Body of pancreas (tissue), 4 donors: Measurements from ENCODE around the gene HES6.

Experiments used
- POLR2A ChIP-seq, 3 donors: fragments of 450-650 bp; IDR thresholded peaks; one replicate each; pipeline ENCODE4 v1.6.1; 2016; ENCODE audit warnings: antibody characterized with exemption in 3 of 3, mild to moderate bottlenecking in 2 of 3
- TF ChIP-seq, protein P1 (sequence below), 7 experiments: fragments of 450-650 bp in 4 of 7; fragments of 200-600 bp in 3 of 7; sonication (generic) in 3 of 7; IDR thresholded peaks; one replicate each; pipeline ENCODE4 v1.5.1; 2016 to 2019; ENCODE audit warnings: antibody characterized with exemption in 7 of 7

DNA sequence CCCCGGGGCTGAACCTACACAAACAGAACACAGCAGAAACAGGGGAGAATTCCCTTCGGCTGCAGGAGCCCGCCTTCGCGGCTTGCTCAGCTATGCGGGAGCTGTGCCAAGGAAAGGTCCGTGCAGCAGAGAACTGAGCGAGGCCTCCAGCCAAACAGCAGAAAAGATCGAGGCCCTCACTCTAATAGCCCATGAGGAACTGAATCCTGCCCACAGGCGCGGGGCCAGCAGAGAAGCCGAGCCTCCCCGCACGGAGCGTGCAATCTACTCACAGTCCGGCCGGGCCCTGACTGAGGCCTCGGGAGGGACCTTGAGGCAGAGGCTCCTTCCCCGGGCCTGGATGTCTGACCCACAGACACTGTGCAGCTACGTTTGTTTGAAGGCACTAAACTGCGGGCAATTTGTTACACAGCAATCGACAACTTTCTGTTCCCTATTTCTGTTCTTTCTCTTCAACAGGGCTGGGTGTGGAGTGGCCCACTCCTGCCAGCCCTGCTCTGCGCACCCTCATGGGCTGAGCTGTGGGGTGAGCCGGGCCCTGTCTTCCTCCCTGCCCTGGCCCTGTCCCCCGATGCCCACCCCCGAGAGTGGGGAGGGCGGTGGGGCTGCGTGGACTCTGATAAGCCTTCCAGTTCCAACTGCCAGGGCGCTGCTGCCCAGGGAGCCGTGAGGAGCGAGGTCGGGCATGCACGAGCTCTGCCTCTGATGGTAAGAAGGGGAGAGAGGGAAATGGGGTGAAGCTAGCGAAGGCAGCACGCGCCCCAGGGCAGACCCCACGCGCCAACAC, 13.7 kb downstream of the HES6 start:
- TF ChIP-seq, protein P1, sequence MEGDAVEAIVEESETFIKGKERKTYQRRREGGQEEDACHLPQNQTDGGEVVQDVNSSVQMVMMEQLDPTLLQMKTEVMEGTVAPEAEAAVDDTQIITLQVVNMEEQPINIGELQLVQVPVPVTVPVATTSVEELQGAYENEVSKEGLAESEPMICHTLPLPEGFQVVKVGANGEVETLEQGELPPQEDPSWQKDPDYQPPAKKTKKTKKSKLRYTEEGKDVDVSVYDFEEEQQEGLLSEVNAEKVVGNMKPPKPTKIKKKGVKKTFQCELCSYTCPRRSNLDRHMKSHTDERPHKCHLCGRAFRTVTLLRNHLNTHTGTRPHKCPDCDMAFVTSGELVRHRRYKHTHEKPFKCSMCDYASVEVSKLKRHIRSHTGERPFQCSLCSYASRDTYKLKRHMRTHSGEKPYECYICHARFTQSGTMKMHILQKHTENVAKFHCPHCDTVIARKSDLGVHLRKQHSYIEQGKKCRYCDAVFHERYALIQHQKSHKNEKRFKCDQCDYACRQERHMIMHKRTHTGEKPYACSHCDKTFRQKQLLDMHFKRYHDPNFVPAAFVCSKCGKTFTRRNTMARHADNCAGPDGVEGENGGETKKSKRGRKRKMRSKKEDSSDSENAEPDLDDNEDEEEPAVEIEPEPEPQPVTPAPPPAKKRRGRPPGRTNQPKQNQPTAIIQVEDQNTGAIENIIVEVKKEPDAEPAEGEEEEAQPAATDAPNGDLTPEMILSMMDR (IDR thresholded peaks at IDR 0.05), result no peak
- no peak for TF ChIP-seq POLR2A (IDR thresholded peaks at IDR 0.05)
